ENCODE results near the gene MTMR12. TPM values are rescaled to one million over a fixed set of nuclear protein-coding genes. Genes with fewer than 3 reads are reported as not detected.
"Not testable (repeated sequence)": the region's sequence is repeated elsewhere in the genome, so short reads cannot be mapped to it uniquely, and the experiment has no call there.

MTMR12 gene
- total and polyA plus RNA-seq, 2 donors (not counting 1 experiment from before 2014, with no cell fraction given): 9.6 to 29.2 TPM

GRCh38 chr5:32322882-32323281, 10.1 kb upstream of the MTMR12 start:
- ATAC-seq (ENCODE audit: low read depth) (no peak), DNase-seq (no peak)
- Histone ChIP-seq H3K36me3 (replicated peaks in 1 of 2; ENCODE audit: control extremely low read depth in 1 of 2, control insufficient read depth in 1 of 2, extremely low read depth in 1 of 2, insufficient read depth in 2 of 2, low read length in 1 of 2) (no peaks in the 10 kb centered on the region), H3K4me3 (ENCODE audit: control extremely low read depth in 1 of 5, extremely low read depth in 1 of 5, insufficient read depth in 1 of 5, low read depth in 2 of 5, low read length in 4 of 5) (no peak overlapping the region), H3K27me3 (replicated peaks in 1 of 4; ENCODE audit: control extremely low read depth in 1 of 4, control insufficient read depth in 3 of 4, insufficient read depth in 4 of 4, low read length in 3 of 4) (no peaks in the 10 kb centered on the region), H3K4me1 (ENCODE audit: control insufficient read depth in 2 of 2, insufficient read depth in 2 of 2, low read length in 2 of 2) (no peaks in the 10 kb centered on the region), H3K27ac (ENCODE audit: low read length in 2 of 2) (no peak overlapping the region), H3K4me2 (replicated peaks; ENCODE audit: low read depth, low read length, poor library complexity, severe bottlenecking) (no peak overlapping the region), H3K9me3 (ENCODE audit: control extremely low read depth in 1 of 3, control insufficient read depth in 2 of 3, insufficient read depth in 1 of 3, low read length in 2 of 3) (peaks cover 0 to 48% (median 20%) of the 10 kb centered on the region in 3 donors), H3K9ac (ENCODE audit: low read length) (no peak overlapping the region), H2AFZ (ENCODE audit: insufficient read depth, low read depth, low read length, poor library complexity, severe bottlenecking) (no peak overlapping the region), H4K20me1 (ENCODE audit: control insufficient read depth, insufficient read depth, low read length, poor library complexity, severe bottlenecking) (no peaks in the 10 kb centered on the region), H3K79me2 (ENCODE audit: control insufficient read depth, insufficient read depth, low read length) (no peaks in the 10 kb centered on the region)
- Mint-ChIP-seq H3K4me3 (no peak overlapping the region), H3K9me3 (ENCODE audit: insufficient read depth) (no peaks in the 10 kb centered on the region), H3K27me3 (no peaks in the 10 kb centered on the region), H3K27ac (no peak overlapping the region), H3K4me1 (no peaks in the 10 kb centered on the region)
- intact Hi-C loops (cut with micrococcal nuclease): no loop called here
- WGBS (ENCODE audit: insufficient coverage): 97% methylated on average over 10 of the region's 12 CpGs
- ChIA-PET CTCF (interaction anchor here (0.9 kb wide), 1 partner anchor 91 kb away, joined by 3 read pairs; no protein-coding TSS in a partner anchor), POLR2A (no interaction called here)
- TF ChIP-seq EZH2 (IDR thresholded peaks at IDR 0.05; ENCODE audit: borderline replicate concordance, insufficient read depth, low read depth, low read length, poor library complexity, severe bottlenecking) (no peak), CTCF (IDR thresholded peaks at IDR 0.05) (no peak)

GRCh38 chr5:32321787-32322186, 9.0 kb upstream of the MTMR12 start:
- H4K20me1 ChIP-seq (ENCODE audit: control insufficient read depth, insufficient read depth, low read length, poor library complexity, severe bottlenecking); H3K27me3 Mint-ChIP-seq; H3K9ac ChIP-seq (ENCODE audit: low read length); CTCF ChIA-PET; intact Hi-C loops (cut with micrococcal nuclease); H3K4me1 ChIP-seq (ENCODE audit: control insufficient read depth in 2 of 2, insufficient read depth in 2 of 2, low read length in 2 of 2); POLR2A ChIA-PET; ATAC-seq (ENCODE audit: low read depth); H3K4me3 ChIP-seq (ENCODE audit: control extremely low read depth in 1 of 5, extremely low read depth in 1 of 5, insufficient read depth in 1 of 5, low read depth in 2 of 5, low read length in 4 of 5); H3K4me1 Mint-ChIP-seq; H3K4me2 ChIP-seq (replicated peaks; ENCODE audit: low read depth, low read length, poor library complexity, severe bottlenecking); H3K36me3 ChIP-seq (replicated peaks in 1 of 2; ENCODE audit: control extremely low read depth in 1 of 2, control insufficient read depth in 1 of 2, extremely low read depth in 1 of 2, insufficient read depth in 2 of 2, low read length in 1 of 2); H3K9me3 Mint-ChIP-seq (ENCODE audit: insufficient read depth); H3K4me3 Mint-ChIP-seq; H3K79me2 ChIP-seq (ENCODE audit: control insufficient read depth, insufficient read depth, low read length); H2AFZ ChIP-seq (ENCODE audit: insufficient read depth, low read depth, low read length, poor library complexity, severe bottlenecking); H3K27me3 ChIP-seq (replicated peaks in 1 of 4; ENCODE audit: control extremely low read depth in 1 of 4, control insufficient read depth in 3 of 4, insufficient read depth in 4 of 4, low read length in 3 of 4): not testable (repeated sequence)
- Histone ChIP-seq H3K27ac (ENCODE audit: low read length in 2 of 2) (peak overlapping the region in 1 of 2 donors; percentile 8), H3K9me3 (ENCODE audit: control extremely low read depth in 1 of 3, control insufficient read depth in 2 of 3, insufficient read depth in 1 of 3, low read length in 2 of 3) (peaks cover 0 to 48% (median 20%) of the 10 kb centered on the region in 3 donors)
- peak; percentile 35 for DNase-seq
- H3K27ac Mint-ChIP-seq: peak overlapping the region; percentile 32
- 43% methylated on average over 1 of the region's 2 CpGs for WGBS (ENCODE audit: insufficient coverage)
